ENCODE measurements around the gene EXOC6B.
"Not testable (repeated sequence)": the region's sequence is repeated elsewhere in the genome, so short reads cannot be mapped to it uniquely, and the experiment has no call there.

GRCh38 chr2:72554910-72555309 is 270.9 kb downstream of the EXOC6B start:
- TF ChIP-seq CTCF (IDR thresholded peaks at IDR 0.05; ENCODE audit: low read length); EZH2 (optimal IDR thresholded peaks at IDR 0.05; ENCODE audit: low read depth, low read length); EZH2phosphoT487 (IDR thresholded peaks at IDR 0.05; ENCODE audit: low read length): not testable (repeated sequence)

Data from MM.1S (cell line).